ENCODE results near the gene FADS2. TPM values are rescaled to one million over a fixed set of nuclear protein-coding genes. Genes with fewer than 3 reads are reported as not detected.
A peak's percentile ranks its signal among the peaks of the same experiment; 100 is the strongest.
"Not testable (repeated sequence)": the region's sequence is repeated elsewhere in the genome, so short reads cannot be mapped to it uniquely, and the experiment has no call there.

The FADS2 gene
- polyA plus RNA-seq, 1 experiment, result 327 TPM

- no peak for TF ChIP-seq CTCF (IDR thresholded peaks at IDR 0.05; ENCODE audit: insufficient read depth, low read depth, low read length)
- Histone ChIP-seq H3K27me3 (ENCODE audit: control insufficient read depth, insufficient read depth, low read length) (no peaks in the 10 kb centered on the region), H3K4me3 (ENCODE audit: low read depth, low read length) (no peak overlapping the region), H3K36me3 (ENCODE audit: control insufficient read depth, insufficient read depth, low read length) (peaks cover 30% of the 10 kb centered on the region)
- DNase-seq (ENCODE audit: low read depth), result no peak
- CTCF ChIA-PET, result interaction anchor here (0.6 to 7.1 kb wide), 9 partner anchors 8 to 228 kb away, joined by 3 to 49 read pairs (median 6); no protein-coding TSS in a partner anchor
- POLR2A ChIA-PET, result no interaction called here
Observed at GRCh38 chr11:61879152-61879551, 51.1 kb downstream of the FADS2 start.

GRCh38 chr11:61880031-61880430 lies 51.9 kb downstream of the FADS2 start:
- Histone ChIP-seq H3K4me3 (ENCODE audit: low read depth, low read length) (no peak overlapping the region), H3K36me3 (ENCODE audit: control insufficient read depth, insufficient read depth, low read length) (peaks cover 27% of the 10 kb centered on the region), H3K27me3 (ENCODE audit: control insufficient read depth, insufficient read depth, low read length) (no peaks in the 10 kb centered on the region)
- CTCF ChIA-PET, result interaction anchor here (0.6 to 7.1 kb wide), 9 partner anchors 8 to 228 kb away, joined by 4 to 49 read pairs (median 12); no protein-coding TSS in a partner anchor
- TF ChIP-seq CTCF (IDR thresholded peaks at IDR 0.05; ENCODE audit: insufficient read depth, low read depth, low read length), result no peak
- DNase-seq (ENCODE audit: low read depth), result no peak
- POLR2A ChIA-PET, result no interaction called here

GRCh38 chr11:61880454-61880853 lies 52.4 kb downstream of the FADS2 start:
- peaks cover 27% of the 10 kb centered on the region for H3K36me3 ChIP-seq (ENCODE audit: control insufficient read depth, insufficient read depth, low read length)
- POLR2A ChIA-PET, result no interaction called here
- TF ChIP-seq CTCF (IDR thresholded peaks at IDR 0.05; ENCODE audit: insufficient read depth, low read depth, low read length), result no peak
- no peaks in the 10 kb centered on the region for H3K27me3 ChIP-seq (ENCODE audit: control insufficient read depth, insufficient read depth, low read length)
- H3K4me3 ChIP-seq (ENCODE audit: low read depth, low read length), result no peak overlapping the region
- DNase-seq (ENCODE audit: low read depth), result no peak
- CTCF ChIA-PET, result interaction anchor here (0.6 to 7.1 kb wide), 7 partner anchors 9 to 228 kb away, joined by 4 to 49 read pairs (median 13); no protein-coding TSS in a partner anchor

- DNase-seq (ENCODE audit: low read depth), result no peak
- ChIA-PET POLR2A (interaction anchor here (0.6 to 0.7 kb wide), 3 partner anchors 10 to 66 kb away, joined by 3 to 15 read pairs (median 4); partner anchors contain the start of gene FADS3), CTCF (interaction anchor here (1.3 to 7.1 kb wide), 8 partner anchors 10 to 227 kb away, joined by 3 to 49 read pairs (median 12); no protein-coding TSS in a partner anchor)
- H3K27me3 ChIP-seq (ENCODE audit: control insufficient read depth, insufficient read depth, low read length), result no peaks in the 10 kb centered on the region
- no peak overlapping the region for H3K4me3 ChIP-seq (ENCODE audit: low read depth, low read length)
- H3K36me3 ChIP-seq (ENCODE audit: control insufficient read depth, insufficient read depth, low read length), result peaks cover 25% of the 10 kb centered on the region
- TF ChIP-seq CTCF (IDR thresholded peaks at IDR 0.05; ENCODE audit: insufficient read depth, low read depth, low read length), result no peak
Observed at GRCh38 chr11:61881397-61881796, 53.3 kb downstream of the FADS2 start.

GRCh38 chr11:61882267-61882666 lies 54.2 kb downstream of the FADS2 start:
- H3K4me3 ChIP-seq (ENCODE audit: low read depth, low read length); POLR2A ChIA-PET; H3K27me3 ChIP-seq (ENCODE audit: control insufficient read depth, insufficient read depth, low read length): not testable (repeated sequence)
- peak; percentile 13 for DNase-seq (ENCODE audit: low read depth)
- CTCF ChIA-PET, result interaction anchor here (1.3 to 7.1 kb wide), 8 partner anchors 10 to 226 kb away, joined by 3 to 49 read pairs (median 12); no protein-coding TSS in a partner anchor
- peaks cover 19% of the 10 kb centered on the region for H3K36me3 ChIP-seq (ENCODE audit: control insufficient read depth, insufficient read depth, low read length)

- TF ChIP-seq CTCF (IDR thresholded peaks at IDR 0.05; ENCODE audit: insufficient read depth, low read depth, low read length), result no peak
- no peak overlapping the region for H3K4me3 ChIP-seq (ENCODE audit: low read depth, low read length)
- no peaks in the 10 kb centered on the region for H3K27me3 ChIP-seq (ENCODE audit: control insufficient read depth, insufficient read depth, low read length)
- peaks cover 15% of the 10 kb centered on the region for H3K36me3 ChIP-seq (ENCODE audit: control insufficient read depth, insufficient read depth, low read length)
- ChIA-PET CTCF (interaction anchor here (1.5 to 7.1 kb wide), 6 partner anchors 12 to 225 kb away, joined by 7 to 49 read pairs (median 19); no protein-coding TSS in a partner anchor), POLR2A (no interaction called here)
- no peak for DNase-seq (ENCODE audit: low read depth)
Observed at GRCh38 chr11:61882879-61883278, 54.8 kb downstream of the FADS2 start.
